PC-3 (cell line): ENCODE data around the gene RPLP2.

ENCODE experiments used
- EZH2 ChIP-seq: fragments of 300-600 bp; sonication (generic); IDR thresholded peaks from one replicate; pipeline ENCODE4 v1.6.1; 2017; ENCODE audit warnings: antibody characterized with exemption, mild to moderate bottlenecking, low read length; ENCODE audit not compliant: unreplicated experiment
- EZH2phosphoT487 ChIP-seq: fragments of 300-600 bp; sonication (generic); IDR thresholded peaks from 2 replicates; pipeline ENCODE4 v1.6.1; 2018; ENCODE audit warnings: mild to moderate bottlenecking, antibody characterized with exemption, low read length, borderline replicate concordance
- TF ChIP-seq, protein P1 (sequence below): fragments of 300-600 bp; sonication (generic); conservative IDR thresholded peaks from 2 replicates; pipeline ENCODE4 v1.5.1; 2017; ENCODE audit warnings: antibody characterized with exemption, low read depth, mild to moderate bottlenecking, low read length

DNA sequence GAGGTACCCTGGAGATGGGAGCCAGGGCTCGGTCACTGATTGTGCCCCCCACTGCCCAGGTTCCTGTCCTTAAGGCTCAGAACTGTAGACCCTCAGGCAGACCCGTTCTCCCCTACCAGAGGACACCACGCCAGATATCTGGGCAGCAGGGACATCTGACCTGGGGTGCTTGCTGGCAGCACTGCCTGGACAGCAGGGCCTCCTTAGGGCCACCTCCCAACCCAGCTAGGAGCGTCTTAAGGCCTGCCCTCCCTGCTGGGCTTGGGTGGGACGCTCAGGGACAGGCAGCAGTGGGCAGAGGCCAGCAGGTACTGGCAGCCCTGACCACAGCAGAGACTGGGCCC, 29.5 kb downstream of the RPLP2 start:
- TF ChIP-seq EZH2 (no peak), EZH2phosphoT487 (no peak)
- TF ChIP-seq, protein P1, sequence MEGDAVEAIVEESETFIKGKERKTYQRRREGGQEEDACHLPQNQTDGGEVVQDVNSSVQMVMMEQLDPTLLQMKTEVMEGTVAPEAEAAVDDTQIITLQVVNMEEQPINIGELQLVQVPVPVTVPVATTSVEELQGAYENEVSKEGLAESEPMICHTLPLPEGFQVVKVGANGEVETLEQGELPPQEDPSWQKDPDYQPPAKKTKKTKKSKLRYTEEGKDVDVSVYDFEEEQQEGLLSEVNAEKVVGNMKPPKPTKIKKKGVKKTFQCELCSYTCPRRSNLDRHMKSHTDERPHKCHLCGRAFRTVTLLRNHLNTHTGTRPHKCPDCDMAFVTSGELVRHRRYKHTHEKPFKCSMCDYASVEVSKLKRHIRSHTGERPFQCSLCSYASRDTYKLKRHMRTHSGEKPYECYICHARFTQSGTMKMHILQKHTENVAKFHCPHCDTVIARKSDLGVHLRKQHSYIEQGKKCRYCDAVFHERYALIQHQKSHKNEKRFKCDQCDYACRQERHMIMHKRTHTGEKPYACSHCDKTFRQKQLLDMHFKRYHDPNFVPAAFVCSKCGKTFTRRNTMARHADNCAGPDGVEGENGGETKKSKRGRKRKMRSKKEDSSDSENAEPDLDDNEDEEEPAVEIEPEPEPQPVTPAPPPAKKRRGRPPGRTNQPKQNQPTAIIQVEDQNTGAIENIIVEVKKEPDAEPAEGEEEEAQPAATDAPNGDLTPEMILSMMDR, result no peak
